ENCODE data around the gene CENPU. TPM values are rescaled to one million over a fixed set of nuclear protein-coding genes. Genes with fewer than 3 reads are reported as not detected.

The CENPU gene, protein sequence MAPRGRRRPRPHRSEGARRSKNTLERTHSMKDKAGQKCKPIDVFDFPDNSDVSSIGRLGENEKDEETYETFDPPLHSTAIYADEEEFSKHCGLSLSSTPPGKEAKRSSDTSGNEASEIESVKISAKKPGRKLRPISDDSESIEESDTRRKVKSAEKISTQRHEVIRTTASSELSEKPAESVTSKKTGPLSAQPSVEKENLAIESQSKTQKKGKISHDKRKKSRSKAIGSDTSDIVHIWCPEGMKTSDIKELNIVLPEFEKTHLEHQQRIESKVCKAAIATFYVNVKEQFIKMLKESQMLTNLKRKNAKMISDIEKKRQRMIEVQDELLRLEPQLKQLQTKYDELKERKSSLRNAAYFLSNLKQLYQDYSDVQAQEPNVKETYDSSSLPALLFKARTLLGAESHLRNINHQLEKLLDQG
- 22.3 to 26.1 TPM (median 23.2 TPM) in 5 replicates for total RNA-seq (2022; extraction: Qiagen RNA extraction; ENCODE audit: low read depth)

DNA sequence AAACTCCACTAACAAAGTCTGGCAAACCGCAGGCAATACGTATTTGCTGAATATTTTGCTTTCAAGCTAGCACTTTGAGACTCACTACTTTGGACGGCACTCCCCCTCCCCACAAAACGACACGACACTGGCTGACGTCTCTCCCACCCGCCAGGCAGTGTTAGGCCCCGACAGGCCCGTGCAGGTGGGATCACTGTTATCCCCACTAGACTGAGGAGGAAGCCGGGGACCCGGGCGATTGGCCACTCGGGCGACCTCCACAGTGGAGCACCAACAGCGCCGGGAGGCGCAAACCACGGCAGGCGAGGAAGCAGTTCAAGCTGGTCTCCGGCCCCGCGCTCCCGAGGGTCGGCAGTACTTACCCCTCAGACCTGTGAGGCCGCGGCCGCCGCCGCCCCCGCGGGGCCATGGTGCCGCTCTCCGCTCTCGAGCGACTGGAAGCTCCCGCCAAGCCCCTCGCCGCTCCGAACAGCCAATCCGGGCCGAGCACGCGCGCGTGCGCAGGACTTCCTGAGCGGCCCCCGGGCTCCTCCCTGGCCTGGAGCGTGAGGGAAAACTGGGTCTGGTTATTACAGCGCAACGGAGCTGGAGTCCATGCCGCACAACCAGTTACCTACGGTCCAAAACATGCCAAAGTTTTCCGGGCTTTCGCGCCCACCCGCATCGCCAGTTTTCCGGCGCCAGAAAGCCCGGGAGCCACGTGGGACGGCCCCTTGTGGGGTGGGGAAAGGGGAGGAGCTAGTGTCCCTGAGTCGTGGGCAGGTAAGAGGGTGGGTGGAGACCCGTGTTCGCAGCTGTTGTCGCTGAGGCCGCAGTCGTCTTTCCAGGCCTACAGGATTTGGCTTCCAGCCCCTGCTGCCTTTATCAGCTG is at the start of gene CENPU:
Gene CENPU (minus strand): TSS at position 443 of the 871 bp plus-strand sequence. CDS start 34 bp downstream, at position 409.

DNA sequence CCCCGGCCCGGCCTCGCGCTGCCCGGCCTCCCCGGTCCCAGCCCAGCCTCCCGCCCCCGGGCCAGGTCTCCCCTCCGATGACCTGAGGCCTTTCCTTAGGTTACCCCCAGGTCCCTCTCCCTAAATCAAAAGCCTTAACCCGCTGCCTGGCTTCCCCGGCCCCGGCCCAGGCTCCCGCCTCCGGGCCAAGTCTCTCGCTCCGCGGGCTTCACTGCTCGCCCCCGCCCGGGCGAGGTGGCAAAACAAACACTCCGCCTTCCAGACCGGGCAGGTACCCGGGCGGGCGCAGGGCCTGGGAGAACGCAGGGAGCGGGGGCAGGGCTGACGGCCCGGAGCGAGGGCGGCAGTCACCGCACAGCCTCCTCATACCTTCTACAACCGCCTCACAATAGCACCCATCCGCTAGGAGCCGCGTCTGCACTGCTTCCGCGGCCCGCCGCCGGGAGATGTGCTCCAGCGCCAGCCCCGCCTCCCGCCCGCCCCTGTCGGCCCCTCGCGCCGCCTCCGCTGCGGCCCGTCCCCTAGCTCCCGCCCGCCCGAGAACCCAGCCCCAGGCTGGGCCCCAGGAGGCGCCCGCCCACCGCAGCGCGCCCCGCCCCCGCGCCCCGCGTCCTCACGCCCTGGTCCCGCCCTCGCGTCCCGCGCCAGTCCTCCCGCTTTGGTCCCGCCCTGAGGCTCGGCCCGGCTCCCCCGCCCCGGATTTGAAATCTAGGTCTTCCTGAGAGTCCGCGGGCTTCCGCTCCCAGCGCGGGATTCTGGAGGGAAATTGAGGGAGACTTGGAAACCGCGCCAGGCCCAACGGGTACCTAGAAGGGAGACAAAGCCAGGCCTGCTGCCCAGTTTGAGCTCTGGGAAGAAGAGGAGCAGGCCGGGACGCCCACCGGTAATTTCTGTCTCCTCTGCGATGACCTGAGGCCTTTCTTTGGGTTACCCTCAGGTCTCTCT is 84.6 kb downstream of the CENPU start, which contains the start of the genes CASP3 and PRIMPOL:
Gene CASP3 (minus strand): TSS at position 422 of the 945 bp plus-strand sequence. CDS start 10,994 bp downstream, outside the sequence.
Gene PRIMPOL (plus strand): TSS at position 713 of the 945 bp plus-strand sequence. CDS start 7,403 bp downstream, outside the sequence.

Other genes starting within 250 kb of the CENPU start
- 19.2 to 24.1 TPM (median 20.9 TPM) in 5 replicates for gene CASP3, start 84.6 kb downstream of the CENPU start, total RNA-seq (2022; extraction: Qiagen RNA extraction; ENCODE audit: low read depth)
- 5.7 to 8.1 TPM (median 6.9 TPM) in 5 replicates for gene PRIMPOL, start 84.4 kb downstream of the CENPU start, total RNA-seq (2022; extraction: Qiagen RNA extraction; ENCODE audit: low read depth)
- gene ACSL1, start 91.9 kb upstream of the CENPU start, total RNA-seq (2022; extraction: Qiagen RNA extraction; ENCODE audit: low read depth), result 22.1 to 25.1 TPM (median 23.7 TPM) in 5 replicates

Measured in A549 treated with GW870086 at 1 μM for 4 hours (cell line).